Adrenal gland (tissue), 12 donors: Measurements from ENCODE around the gene CLEC2B. TPM values are rescaled to one million over a fixed set of nuclear protein-coding genes. Genes with fewer than 3 reads are reported as not detected.

Source experiments
- DNase-seq, 7 donors: peaks; one replicate each; pipeline ENCODE4 v3.0.0-alpha.2; 2019 to 2020
- H3K27ac ChIP-seq, 5 donors: fragments of 200-600 bp; sonication (generic) in 4 of 5; 1 replicate in 3 of 5; 2 replicates in 2 of 5; pipeline versions ENCODE4 v1.5.1 to v1.8.0; 2016 to 2020; ENCODE audit warnings: mild to moderate bottlenecking in 1 of 5
- H3K27me3 ChIP-seq: fragments of 200-600 bp; 2 replicates; pipeline ENCODE4 v1.8.0; 2021
- H3K36me3 ChIP-seq, 2 donors: fragments of 200-600 bp; replicated peaks in 1 of 2; 1 replicate in 1 of 2; 2 replicates in 1 of 2; pipeline versions ENCODE4 v1.5.1 to v1.8.0; 2018 to 2022
- H3K4me1 ChIP-seq, 2 donors: fragments of 200-600 bp; replicated peaks in 1 of 2; 1 replicate in 1 of 2; 2 replicates in 1 of 2; pipeline versions ENCODE4 v1.5.1 to v1.8.0; 2018 to 2021
- H3K4me3 ChIP-seq, 4 donors: fragments of 200-600 bp; sonication (generic) in 3 of 4; one replicate each; pipeline ENCODE4 v1.5.1; 2016 to 2018
- H3K9me3 ChIP-seq, 3 donors: fragments of 200-600 bp; sonication (generic) in 1 of 3; replicated peaks in 1 of 3; 1 replicate in 2 of 3; 2 replicates in 1 of 3; pipeline versions ENCODE4 v1.5.1 to v1.8.0; 2016 to 2021
- CTCF ChIP-seq, 6 experiments: fragments of 450-650 bp in 4 of 6; fragments of 200-600 bp in 2 of 6; sonication (generic) in 1 of 6; IDR thresholded peaks; 1 replicate in 5 of 6; 2 replicates in 1 of 6; pipeline versions ENCODE4 v1.5.1 to v1.8.0; 2016 to 2021; ENCODE audit warnings: antibody characterized with exemption in 6 of 6, mild to moderate bottlenecking in 2 of 6, moderate library complexity in 1 of 6
- POLR2A ChIP-seq, 2 donors: fragments of 450-650 bp; IDR thresholded peaks; one replicate each; pipeline ENCODE4 v1.6.1; 2017; ENCODE audit warnings: antibody characterized with exemption in 2 of 2, mild to moderate bottlenecking in 2 of 2, moderate library complexity in 1 of 2
- WGBS, 4 donors: extraction: QIAGEN DNeasy Blood & Tissue Kit in 2 of 4; methylation state at CpG; one replicate each; pipeline versions ENCODE4 v1.1.5 to v1.1.7; 2013 to 2017; 5-methylcytosine and 5-hydroxymethylcytosine counted together
- intact Hi-C, 2 donors: fragments of 100-400 bp; cut with DNase I; formaldehyde crosslinking; loops; one replicate each; pipeline versions ENCODE4 v1.14.1 to v1.15.0; 2022 to 2023
- polyA plus RNA-seq, 3 donors: library from polyadenylated mRNA; stranded (reverse); fragments of 200-250 nt in 2 of 3; fragments of 350-450 nt in 1 of 3; fragmentation: Illumina TruSeq in 1 of 3; extraction: RNeasy Lipid Tissue Mini Kit (QIAGEN cat#74804) in 1 of 3; gene quantifications; one replicate each; pipeline ENCODE4 v1.2.3, GENCODE V29; 2013 to 2014
- total RNA-seq, 9 donors: library from RNA; depleted of rRNA in 4 of 9; stranded (reverse); fragments of >200 nt in 4 of 9; fragments of 120-200 nt in 1 of 9; fragmentation: NEBNext Ultra II Directional in 1 of 9; extraction: Animal tissue kit (Norgen Biotek cat#: 25700) in 1 of 9; gene quantifications; one replicate each; pipeline versions ENCODE4 v1.1.0 to v1.2.4, GENCODE V29; 2013 to 2023
- donor health status: healthy with polysubstance abuse.
- donor health status: Bipolar disorder and iron deficiency.
- donor health status: DM: yes; HTN: yes; CAD: no.
- donor health status: DM: no; HTN: no; CAD: no.
- donor health status: DM: no; HTN: no; CAD: no.
- donor health status: DM: yes; HTN: yes; CAD: no.

CLEC2B gene
- total and polyA plus RNA-seq, 12 donors, result 3.9 to 17.7 (median 10.5) TPM

- no peak overlapping the region for H3K4me3 ChIP-seq
- H3K27ac ChIP-seq, result no peak overlapping the region
- DNase-seq, result no peak
- intact Hi-C loops, result loop anchor here in 1 of 2 donors (10.0 kb wide), 1 partner anchor 115 kb away; no protein-coding TSS in a partner anchor
- H3K27me3 ChIP-seq, result no peaks in the 10 kb centered on the region
- H3K4me1 ChIP-seq, result no peaks in the 10 kb centered on the region
- H3K36me3 ChIP-seq, result no peaks in the 10 kb centered on the region
- TF ChIP-seq POLR2A (IDR thresholded peaks at IDR 0.05), result no peak
- no peak for TF ChIP-seq CTCF (IDR thresholded peaks at IDR 0.05)
- no peaks in the 10 kb centered on the region for H3K9me3 ChIP-seq
Measured at GRCh38 chr12:9809866-9810265, 59.3 kb downstream of the CLEC2B start.

DNA sequence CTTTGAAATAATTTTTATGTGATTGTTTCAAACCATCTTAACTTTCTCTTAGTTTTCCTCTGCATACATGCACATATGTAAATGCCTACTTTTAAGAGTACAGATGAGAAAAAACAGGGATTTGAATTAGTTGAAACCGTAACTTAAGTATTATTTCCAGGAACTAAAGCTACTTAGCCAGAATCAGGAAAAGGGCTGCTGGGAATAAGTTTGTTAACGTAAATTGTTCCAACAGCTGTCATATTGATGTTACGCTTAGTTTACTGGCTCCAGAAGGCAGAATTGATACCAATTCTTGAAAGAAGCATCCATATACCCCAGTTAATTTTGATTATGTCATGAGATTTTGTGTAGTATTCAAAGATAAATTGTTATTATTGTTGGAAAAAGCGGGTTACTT, 59.8 kb downstream of the CLEC2B start:
- TF ChIP-seq POLR2A (IDR thresholded peaks at IDR 0.05) (no peak), CTCF (IDR thresholded peaks at IDR 0.05) (no peak)
- no peak for DNase-seq
- WGBS, 4 donors, result 77 to 82% (median 79%) methylated on average over 4 of the region's 4 CpGs

GRCh38 chr12:9808504-9808903, 60.6 kb downstream of the CLEC2B start:
- no peaks in the 10 kb centered on the region for H3K27me3 ChIP-seq
- TF ChIP-seq POLR2A (IDR thresholded peaks at IDR 0.05), result no peak
- TF ChIP-seq CTCF (IDR thresholded peaks at IDR 0.05), result no peak
- no peak overlapping the region for H3K4me3 ChIP-seq
- DNase-seq, result no peak
- no peak overlapping the region for H3K27ac ChIP-seq
- H3K4me1 ChIP-seq, result no peaks in the 10 kb centered on the region
- H3K9me3 ChIP-seq, result no peaks in the 10 kb centered on the region
- no peaks in the 10 kb centered on the region for H3K36me3 ChIP-seq
- WGBS, 4 donors, result 60 to 67% (median 63%) methylated on average over 3 of the region's 3 CpGs
- intact Hi-C loops, result no loop called here

More for the DNA sequence above, 59.8 kb downstream of the CLEC2B start:
- Histone ChIP-seq H3K4me1 (no peaks in the 10 kb centered on the region), H3K27ac (no peak overlapping the region), H3K27me3 (no peaks in the 10 kb centered on the region), H3K4me3 (no peak overlapping the region), H3K9me3 (no peaks in the 10 kb centered on the region), H3K36me3 (no peaks in the 10 kb centered on the region)
- intact Hi-C loops, result no loop called here

DNA sequence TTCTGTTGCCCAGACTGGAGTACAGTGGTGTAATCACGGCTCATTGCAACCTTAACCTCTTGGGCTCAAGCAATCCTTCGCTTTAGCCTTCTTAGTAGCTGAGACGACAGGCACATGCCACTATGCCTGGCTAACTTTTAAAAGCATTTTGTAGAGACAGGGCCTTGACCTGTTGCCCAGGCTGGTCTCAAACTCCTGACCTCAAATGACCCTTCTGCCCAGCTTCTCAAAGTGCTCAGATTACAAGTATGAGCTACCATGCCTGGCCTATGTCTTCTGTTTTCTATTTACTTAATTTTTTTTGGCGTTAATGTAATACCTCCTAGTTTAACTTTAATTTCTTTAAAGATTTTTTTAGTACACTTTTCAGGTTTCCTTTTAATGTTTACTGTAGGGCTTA, 62.4 kb downstream of the CLEC2B start:
- 72 to 78% (median 75%) methylated on average over 4 of the region's 4 CpGs for WGBS, 4 donors
- Histone ChIP-seq H3K4me3 (no peak overlapping the region), H3K27ac (no peak overlapping the region), H3K27me3 (no peaks in the 10 kb centered on the region), H3K4me1 (no peaks in the 10 kb centered on the region), H3K9me3 (no peaks in the 10 kb centered on the region), H3K36me3 (no peaks in the 10 kb centered on the region)
- no peak for DNase-seq
- intact Hi-C loops, result no loop called here
- TF ChIP-seq POLR2A (IDR thresholded peaks at IDR 0.05) (no peak), CTCF (IDR thresholded peaks at IDR 0.05) (no peak)
